ENCODE measurements around the gene PAX7.

The PAX7 gene

GRCh38 chr1:18606443-18607288 is 24.0 kb upstream of the PAX7 start:
- Histone ChIP-seq H3K36me3 (ENCODE audit: insufficient read depth, low read length) (no peaks in the 10 kb centered on the region), H2AFZ (ENCODE audit: low read depth, low read length) (no peak overlapping the region), H3K27me3 (ENCODE audit: insufficient read depth, low read length) (peaks cover 10% of the 10 kb centered on the region), H3K4me3 (ENCODE audit: low read length) (no peak overlapping the region), H3K9me3 (ENCODE audit: low read length) (no peaks in the 10 kb centered on the region), H3K4me1 (ENCODE audit: insufficient read depth, low read length) (no peaks in the 10 kb centered on the region)

GRCh38 chr1:18607289-18607760 is 23.3 kb upstream of the PAX7 start:
- H3K9me3 ChIP-seq (ENCODE audit: low read length): no peaks in the 10 kb centered on the region
- no peaks in the 10 kb centered on the region for H3K4me1 ChIP-seq (ENCODE audit: insufficient read depth, low read length)
- H2AFZ ChIP-seq (ENCODE audit: low read depth, low read length): no peak overlapping the region
- H3K36me3 ChIP-seq (ENCODE audit: insufficient read depth, low read length): no peaks in the 10 kb centered on the region
- H3K4me3 ChIP-seq (ENCODE audit: low read length): no peak overlapping the region
- peaks cover 16% of the 10 kb centered on the region for H3K27me3 ChIP-seq (ENCODE audit: insufficient read depth, low read length)

GRCh38 chr1:18608534-18608933 is 22.1 kb upstream of the PAX7 start:
- H3K27me3 ChIP-seq (ENCODE audit: insufficient read depth, low read length): peaks cover 16% of the 10 kb centered on the region
- H3K36me3 ChIP-seq (ENCODE audit: insufficient read depth, low read length): no peaks in the 10 kb centered on the region
- H3K9me3 ChIP-seq (ENCODE audit: low read length): no peaks in the 10 kb centered on the region
- no peak overlapping the region for H2AFZ ChIP-seq (ENCODE audit: low read depth, low read length)
- no peaks in the 10 kb centered on the region for H3K4me1 ChIP-seq (ENCODE audit: insufficient read depth, low read length)
- no peak overlapping the region for H3K4me3 ChIP-seq (ENCODE audit: low read length)

GRCh38 chr1:18611311-18611710 is 19.3 kb upstream of the PAX7 start:
- no peaks in the 10 kb centered on the region for H3K4me1 ChIP-seq (ENCODE audit: insufficient read depth, low read length)
- no peaks in the 10 kb centered on the region for H3K9me3 ChIP-seq (ENCODE audit: low read length)
- H3K4me3 ChIP-seq (ENCODE audit: low read length): no peak overlapping the region
- H3K36me3 ChIP-seq (ENCODE audit: insufficient read depth, low read length): no peaks in the 10 kb centered on the region
- peaks cover 20% of the 10 kb centered on the region for H3K27me3 ChIP-seq (ENCODE audit: insufficient read depth, low read length)
- H2AFZ ChIP-seq (ENCODE audit: low read depth, low read length): no peak overlapping the region

DNA sequence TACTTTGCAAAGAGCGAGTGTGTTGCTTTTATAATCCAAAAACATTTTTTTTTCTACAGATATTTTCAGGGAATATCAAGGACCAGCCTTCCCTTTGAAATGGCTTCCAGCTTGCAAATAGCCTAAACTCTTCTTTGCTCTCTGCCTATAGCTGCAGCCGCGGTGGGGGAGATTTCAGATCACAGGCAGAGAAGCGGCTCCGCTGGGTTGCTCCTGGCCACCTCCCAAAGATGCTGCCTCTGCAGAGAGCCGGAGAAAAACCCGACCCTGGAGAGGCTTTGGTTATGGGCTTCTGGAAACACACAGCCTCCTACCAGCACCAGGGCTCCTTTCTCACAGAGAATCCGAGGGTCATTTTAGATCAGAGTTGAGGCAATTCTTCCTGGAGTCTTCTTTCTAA is 18.6 kb upstream of the PAX7 start:
- Histone ChIP-seq H3K4me3 (ENCODE audit: low read length) (no peak overlapping the region), H3K27me3 (ENCODE audit: insufficient read depth, low read length) (peaks cover 16% of the 10 kb centered on the region), H3K4me1 (ENCODE audit: insufficient read depth, low read length) (no peaks in the 10 kb centered on the region), H2AFZ (ENCODE audit: low read depth, low read length) (no peak overlapping the region), H3K36me3 (ENCODE audit: insufficient read depth, low read length) (no peaks in the 10 kb centered on the region), H3K9me3 (ENCODE audit: low read length) (no peaks in the 10 kb centered on the region)

- H3K27me3 ChIP-seq (ENCODE audit: insufficient read depth, low read length): peaks cover 13% of the 10 kb centered on the region
- no peak overlapping the region for H3K4me3 ChIP-seq (ENCODE audit: low read length)
- no peaks in the 10 kb centered on the region for H3K36me3 ChIP-seq (ENCODE audit: insufficient read depth, low read length)
- no peaks in the 10 kb centered on the region for H3K4me1 ChIP-seq (ENCODE audit: insufficient read depth, low read length)
- H3K9me3 ChIP-seq (ENCODE audit: low read length): no peaks in the 10 kb centered on the region
- H2AFZ ChIP-seq (ENCODE audit: low read depth, low read length): no peak overlapping the region
These were observed 16.4 kb upstream of the PAX7 start for GRCh38 chr1:18614069-18614735.

GRCh38 chr1:18618546-18619466 is 11.8 kb upstream of the PAX7 start:
- H3K27me3 ChIP-seq (ENCODE audit: insufficient read depth, low read length): peaks cover 17% of the 10 kb centered on the region

DNA sequence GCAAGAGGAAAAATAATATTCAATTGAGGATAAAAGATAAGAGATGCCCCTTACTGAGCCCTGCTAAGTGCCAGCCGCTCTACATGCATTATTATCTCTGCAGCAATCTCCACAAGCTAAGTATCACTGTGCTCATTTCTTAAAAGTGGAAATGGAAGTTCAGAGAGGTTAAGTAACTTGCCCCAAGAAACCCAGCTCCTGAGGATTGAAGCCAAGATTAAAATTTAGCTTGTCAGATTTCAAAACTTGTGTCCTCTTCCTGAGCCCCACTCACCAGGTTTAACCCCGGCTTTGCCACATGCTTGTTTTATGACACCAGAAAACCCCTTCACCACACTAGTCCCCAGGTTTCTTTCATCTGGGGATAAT is 11.2 kb upstream of the PAX7 start:
- no peaks in the 10 kb centered on the region for H3K4me1 ChIP-seq (ENCODE audit: insufficient read depth, low read length)
- no peak overlapping the region for H3K4me3 ChIP-seq (ENCODE audit: low read length)
- no peak overlapping the region for H2AFZ ChIP-seq (ENCODE audit: low read depth, low read length)
- H3K36me3 ChIP-seq (ENCODE audit: insufficient read depth, low read length): no peaks in the 10 kb centered on the region
- peaks cover 11% of the 10 kb centered on the region for H3K27me3 ChIP-seq (ENCODE audit: insufficient read depth, low read length)
- H3K9me3 ChIP-seq (ENCODE audit: low read length): no peaks in the 10 kb centered on the region

More at GRCh38 chr1:18618546-18619466, 11.8 kb upstream of the PAX7 start:
- no peaks in the 10 kb centered on the region for H3K36me3 ChIP-seq (ENCODE audit: insufficient read depth, low read length)
- no peak overlapping the region for H3K4me3 ChIP-seq (ENCODE audit: low read length)
- no peaks in the 10 kb centered on the region for H3K4me1 ChIP-seq (ENCODE audit: insufficient read depth, low read length)
- H2AFZ ChIP-seq (ENCODE audit: low read depth, low read length): no peak overlapping the region
- no peaks in the 10 kb centered on the region for H3K9me3 ChIP-seq (ENCODE audit: low read length)

DNA sequence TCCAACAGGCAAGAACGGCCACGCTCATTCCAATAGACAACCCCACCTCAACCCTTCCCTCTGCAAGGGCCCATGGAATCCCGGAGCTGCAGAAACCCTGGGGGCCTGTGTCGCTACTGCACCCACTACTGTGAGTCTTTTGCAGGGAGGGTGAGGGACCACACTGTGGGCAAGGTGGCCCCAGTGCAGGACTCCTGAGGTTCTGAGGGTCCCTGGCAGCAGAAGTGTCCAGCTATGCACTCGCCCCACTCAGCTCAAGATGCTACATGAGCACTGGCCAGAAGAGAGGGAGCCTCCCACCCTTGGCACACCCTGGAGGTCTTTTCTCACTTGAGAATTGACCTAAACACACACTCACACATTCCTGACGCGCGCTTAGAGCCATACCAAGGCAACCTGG is 2.1 kb upstream of the PAX7 start:
- Histone ChIP-seq H3K4me3 (ENCODE audit: low read length) (no peak overlapping the region), H3K27me3 (ENCODE audit: insufficient read depth, low read length) (peaks cover 67% of the 10 kb centered on the region), H3K4me1 (ENCODE audit: insufficient read depth, low read length) (peaks cover 2% of the 10 kb centered on the region), H3K36me3 (ENCODE audit: insufficient read depth, low read length) (no peaks in the 10 kb centered on the region), H2AFZ (ENCODE audit: low read depth, low read length) (no peak overlapping the region), H3K9me3 (ENCODE audit: low read length) (no peaks in the 10 kb centered on the region)

DNA sequence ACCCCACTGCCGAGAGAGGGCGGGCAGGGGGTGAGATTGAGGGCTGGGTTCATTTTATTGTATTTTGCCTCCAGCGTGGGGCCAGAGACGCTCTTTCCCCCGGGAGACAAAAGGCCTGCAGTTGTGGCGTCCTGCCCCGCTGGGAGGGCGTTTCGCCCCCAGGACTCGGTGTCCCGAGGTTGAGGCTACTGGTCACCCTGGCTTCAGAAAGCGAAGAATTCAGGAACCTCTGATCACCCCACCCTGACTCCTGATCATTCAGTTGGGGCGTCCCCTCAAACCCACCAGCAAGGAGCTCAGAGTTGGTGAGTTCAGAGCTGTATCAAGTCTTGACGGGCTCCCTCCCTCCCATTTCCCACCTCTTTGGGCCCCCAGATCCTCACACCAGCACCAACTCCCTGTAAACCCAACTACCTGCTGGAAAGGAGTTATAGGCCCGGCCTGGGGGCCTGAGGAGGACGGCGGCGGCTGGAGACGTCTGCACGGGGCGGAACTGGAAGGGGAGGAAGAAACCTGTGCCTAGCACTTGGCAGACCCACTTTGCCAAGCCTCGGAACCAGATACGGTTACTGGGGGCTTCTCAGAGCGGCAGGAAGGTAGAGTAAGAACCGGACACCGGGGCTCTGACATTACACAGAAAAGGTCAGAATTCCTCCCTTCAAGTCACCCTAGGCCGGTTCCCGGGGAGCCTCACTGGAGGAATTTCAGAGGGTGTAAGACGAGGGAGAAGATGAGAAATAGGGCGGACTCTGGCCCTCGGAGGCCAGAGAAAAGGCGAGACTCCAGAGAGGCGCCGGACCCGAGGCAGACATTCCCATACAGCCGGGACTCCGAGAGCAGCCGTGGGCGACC is 761 bp upstream of the PAX7 start:
- Histone ChIP-seq H3K4me1 (ENCODE audit: insufficient read depth, low read length) (peaks cover 2% of the 10 kb centered on the region), H3K27me3 (ENCODE audit: insufficient read depth, low read length) (peaks cover 80% of the 10 kb centered on the region), H3K4me3 (ENCODE audit: low read length) (no peak overlapping the region), H3K36me3 (ENCODE audit: insufficient read depth, low read length) (no peaks in the 10 kb centered on the region), H2AFZ (ENCODE audit: low read depth, low read length) (no peak overlapping the region), H3K9me3 (ENCODE audit: low read length) (no peaks in the 10 kb centered on the region)

DNA sequence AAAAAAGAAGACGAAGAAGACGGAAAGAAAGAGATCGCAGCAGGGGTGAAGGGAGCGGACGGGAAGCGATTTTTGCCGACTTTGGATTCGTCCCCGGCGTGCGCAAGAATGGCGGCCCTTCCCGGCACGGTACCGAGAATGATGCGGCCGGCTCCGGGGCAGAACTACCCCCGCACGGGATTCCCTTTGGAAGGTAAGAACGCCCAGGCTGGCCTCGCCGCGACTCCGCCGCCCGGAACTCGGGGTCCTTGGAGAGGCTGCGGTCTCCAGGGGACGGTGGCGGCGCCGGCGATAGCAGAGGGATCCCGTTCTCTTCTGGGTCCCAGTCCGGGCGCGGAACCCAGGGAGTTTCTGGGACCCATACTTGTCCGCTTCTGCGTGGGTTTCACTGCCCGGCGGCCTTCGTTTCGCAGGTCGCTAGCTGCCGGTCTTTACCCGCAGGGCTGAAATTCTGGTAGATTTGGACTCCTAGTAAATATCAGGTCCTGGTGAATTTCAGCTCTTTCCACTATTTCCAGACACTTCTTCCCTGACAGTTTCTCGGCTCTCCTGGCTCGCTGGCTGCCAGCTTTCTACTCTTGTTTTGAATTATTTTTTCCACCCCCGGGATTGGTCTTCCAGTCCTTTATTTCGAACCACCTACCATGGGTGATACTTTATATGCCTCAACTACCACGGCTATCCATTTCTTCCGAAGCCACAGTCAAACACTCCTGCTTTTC is 1.0 kb downstream of the PAX7 start:
- Histone ChIP-seq H3K36me3 (ENCODE audit: insufficient read depth, low read length) (no peaks in the 10 kb centered on the region), H3K4me1 (ENCODE audit: insufficient read depth, low read length) (peaks cover 2% of the 10 kb centered on the region), H3K27me3 (ENCODE audit: insufficient read depth, low read length) (peaks cover 90% of the 10 kb centered on the region), H2AFZ (ENCODE audit: low read depth, low read length) (no peak overlapping the region), H3K9me3 (ENCODE audit: low read length) (peaks cover 5% of the 10 kb centered on the region), H3K4me3 (ENCODE audit: low read length) (peak overlapping the region; percentile 41)

DNA sequence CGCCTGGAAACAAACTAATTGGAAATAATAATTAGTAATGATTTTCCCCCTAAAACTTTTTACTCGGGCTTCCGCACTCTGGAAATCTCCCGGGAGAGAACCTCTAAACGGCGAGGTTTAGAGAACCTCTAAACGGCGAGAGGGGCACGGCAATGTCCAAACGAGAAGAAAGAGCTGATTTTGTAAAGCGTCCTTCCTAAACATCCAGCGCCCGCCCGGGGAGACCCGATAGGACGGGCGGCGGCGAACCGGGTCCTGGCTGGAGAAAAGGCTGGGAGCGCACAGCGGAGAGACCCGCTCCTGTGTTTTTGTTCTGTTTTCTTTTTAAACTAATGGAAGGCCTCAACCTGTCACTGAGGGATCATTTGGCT is 1.6 kb downstream of the PAX7 start:
- H3K9me3 ChIP-seq (ENCODE audit: low read length): peaks cover 5% of the 10 kb centered on the region
- H2AFZ ChIP-seq (ENCODE audit: low read depth, low read length): no peak overlapping the region
- peak overlapping the region; percentile 41 for H3K4me3 ChIP-seq (ENCODE audit: low read length)
- peaks cover 93% of the 10 kb centered on the region for H3K27me3 ChIP-seq (ENCODE audit: insufficient read depth, low read length)
- no peaks in the 10 kb centered on the region for H3K36me3 ChIP-seq (ENCODE audit: insufficient read depth, low read length)
- H3K4me1 ChIP-seq (ENCODE audit: insufficient read depth, low read length): peaks cover 2% of the 10 kb centered on the region
